MCF 10A (cell line): ENCODE results near the gene CTTN. TPM values are rescaled to one million over a fixed set of nuclear protein-coding genes. Genes with fewer than 3 reads are reported as not detected.

Experiments
- BruUV-seq: library from RNA; stranded (reverse); fragments of 400-500 nt; replicated peaks from 2 replicates; lab custom pipeline; 2021; lab: Mats Ljungman, UMichigan
- CTCF ChIA-PET: fragments of 300-600 bp; sonication (Branson Sonifier 250); formaldehyde crosslinking; extraction: SDS; loops from one replicate; lab custom pipeline; 2021; ENCODE audit warnings: antibody characterized with exemption, inconsistent platforms; lab: Yijun Ruan, JAX
- POLR2A ChIA-PET: fragments of 300-600, 350-650 bp; sonication (Branson Sonifier 250); formaldehyde crosslinking; extraction: SDS; loops from one replicate; lab custom pipeline; 2020; ENCODE audit warnings: antibody characterized with exemption, inconsistent platforms; lab: Yijun Ruan, JAX
- DNase-seq: peaks from one replicate; pipeline ENCODE4 v3.0.0-alpha.2; 2018; ENCODE audit not compliant: unreplicated experiment
- H3K27ac Mint-ChIP-seq: one replicate; pipeline ENCODE4 v1.8.0; 2022; ENCODE audit warnings: mild to moderate bottlenecking, low read depth, mixed read lengths; ENCODE audit not compliant: unreplicated experiment
- H3K27me3 Mint-ChIP-seq: one replicate; pipeline ENCODE4 v1.8.0; 2022; ENCODE audit warnings: mixed read lengths; ENCODE audit not compliant: insufficient read depth, unreplicated experiment
- H3K36me3 Mint-ChIP-seq: one replicate; pipeline ENCODE4 v1.8.0; 2022; ENCODE audit warnings: mild to moderate bottlenecking, moderate library complexity, mixed read lengths; ENCODE audit not compliant: insufficient read depth, unreplicated experiment
- H3K4me1 Mint-ChIP-seq: one replicate; pipeline ENCODE4 v1.8.0; 2022; ENCODE audit warnings: mixed read lengths; ENCODE audit not compliant: insufficient read depth, unreplicated experiment
- H3K4me3 Mint-ChIP-seq: one replicate; pipeline ENCODE4 v1.8.0; 2022; ENCODE audit warnings: mild to moderate bottlenecking, moderate library complexity, mixed read lengths; ENCODE audit not compliant: unreplicated experiment
- H3K9me3 Mint-ChIP-seq: one replicate; pipeline ENCODE4 v1.8.0; 2022; ENCODE audit warnings: mixed read lengths; ENCODE audit not compliant: unreplicated experiment
- CTCF ChIP-seq: fragments of 200-600 bp; IDR thresholded peaks from one replicate; pipeline ENCODE4 v1.8.0; 2022; ENCODE audit warnings: antibody characterized with exemption, mild to moderate bottlenecking; ENCODE audit not compliant: unreplicated experiment
- intact Hi-C: fragments of 100-400 bp; cut with micrococcal nuclease; formaldehyde crosslinking; loops from 2 replicates; pipeline ENCODE4 v1.14.1; 2022
- total RNA-seq: library from RNA; stranded (reverse); gene quantifications from 2 replicates; pipeline ENCODE4 v1.2.3, GENCODE V29; 2022

The CTTN gene
- total RNA-seq, 1 experiment from 2014 or later, result 264 TPM

DNA sequence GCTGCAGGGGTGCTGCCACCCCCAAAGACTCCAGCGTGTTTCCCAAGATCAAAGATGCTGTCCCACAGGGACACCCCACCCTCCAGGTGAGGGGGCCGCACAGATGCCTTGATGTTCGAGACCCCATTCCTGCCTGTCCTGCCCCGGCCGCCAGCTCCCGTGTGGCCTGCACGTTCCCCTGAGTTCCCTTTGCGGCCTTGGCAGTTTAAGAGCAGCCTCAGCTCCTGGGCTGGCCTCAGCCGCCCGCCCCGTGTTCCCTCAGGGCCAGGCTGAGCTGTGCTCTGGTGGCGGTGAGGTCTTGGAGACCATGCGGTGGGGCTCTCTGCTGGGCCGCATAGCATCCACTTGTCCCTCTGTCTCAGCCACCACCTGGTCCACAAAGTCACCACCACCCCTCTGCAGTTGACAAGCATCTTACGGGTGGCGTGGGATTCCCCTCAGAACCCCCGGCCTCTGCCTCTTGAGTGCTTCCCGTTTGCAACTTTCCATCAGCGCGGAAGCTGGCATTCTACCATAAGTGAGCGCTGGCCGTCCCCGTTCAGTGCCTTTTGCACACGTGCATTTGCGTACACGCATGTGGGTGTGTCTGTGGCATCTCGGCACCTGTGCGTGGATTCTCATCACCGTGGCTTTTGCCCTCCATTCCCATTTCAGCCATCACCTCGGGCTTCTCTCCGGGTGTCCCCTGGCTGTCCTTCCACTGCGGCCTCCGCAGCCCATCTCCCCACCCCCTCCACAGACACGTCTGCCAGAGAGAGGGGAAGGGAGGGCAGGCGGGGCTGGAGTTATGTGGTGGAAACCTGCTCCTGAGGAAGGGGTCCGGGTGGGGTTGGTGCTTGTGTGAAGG is 35.9 kb downstream of the CTTN start:
- CTCF ChIA-PET, result interaction anchor here (0.6 kb wide), 1 partner anchor 1533 kb away, joined by 4 read pairs; no protein-coding TSS in a partner anchor
- no peak for DNase-seq
- no peaks in the 10 kb centered on the region for H3K4me1 Mint-ChIP-seq
- no peaks in the 10 kb centered on the region for H3K9me3 Mint-ChIP-seq
- no peak overlapping the region for H3K4me3 Mint-ChIP-seq
- H3K27me3 Mint-ChIP-seq, result no peaks in the 10 kb centered on the region
- no peak for TF ChIP-seq CTCF
- intact Hi-C loops, result no loop called here
- H3K36me3 Mint-ChIP-seq, result peaks cover 70% of the 10 kb centered on the region
- H3K27ac Mint-ChIP-seq, result no peak overlapping the region
- BruUV-seq, result no TSS peak
- POLR2A ChIA-PET, result no interaction called here

GRCh38 chr11:70434813-70435278 is 36.5 kb downstream of the CTTN start:
- no peak for TF ChIP-seq CTCF
- intact Hi-C loops, result no loop called here
- Mint-ChIP-seq H3K4me3 (no peak overlapping the region), H3K36me3 (peaks cover 71% of the 10 kb centered on the region), H3K27me3 (no peaks in the 10 kb centered on the region), H3K9me3 (no peaks in the 10 kb centered on the region), H3K4me1 (no peaks in the 10 kb centered on the region), H3K27ac (no peak overlapping the region)
- DNase-seq, result no peak
- BruUV-seq, result no TSS peak
- ChIA-PET CTCF (interaction anchor here (0.6 kb wide), 1 partner anchor 19 kb away, joined by 4 read pairs; no protein-coding TSS in a partner anchor), POLR2A (no interaction called here)

- no peak overlapping the region for H3K27ac Mint-ChIP-seq
- no peak overlapping the region for H3K4me3 Mint-ChIP-seq
- TSS peak; percentile 74 for BruUV-seq
- H3K36me3 Mint-ChIP-seq, result peaks cover 71% of the 10 kb centered on the region
- no peak for DNase-seq
- no peaks in the 10 kb centered on the region for H3K9me3 Mint-ChIP-seq
- intact Hi-C loops, result no loop called here
- POLR2A ChIA-PET, result no interaction called here
- no peaks in the 10 kb centered on the region for H3K27me3 Mint-ChIP-seq
- TF ChIP-seq CTCF, result no peak
- H3K4me1 Mint-ChIP-seq, result no peaks in the 10 kb centered on the region
- CTCF ChIA-PET, result interaction anchor here (0.6 kb wide), 1 partner anchor 20 kb away, joined by 4 read pairs; no protein-coding TSS in a partner anchor
Measured at GRCh38 chr11:70435361-70435760, 37.0 kb downstream of the CTTN start.

- ChIA-PET POLR2A (no interaction called here), CTCF (interaction anchor here (0.7 kb wide), 1 partner anchor 63 kb away, joined by 3 read pairs; no protein-coding TSS in a partner anchor)
Measured at GRCh38 chr11:70435765-70436500, 37.6 kb downstream of the CTTN start.

More at GRCh38 chr11:70435765-70436500, 37.6 kb downstream of the CTTN start:
- no TSS peak for BruUV-seq
- no peaks in the 10 kb centered on the region for H3K4me1 Mint-ChIP-seq
- H3K9me3 Mint-ChIP-seq, result no peaks in the 10 kb centered on the region
- intact Hi-C loops, result no loop called here
- TF ChIP-seq CTCF, result no peak
- no peak overlapping the region for H3K4me3 Mint-ChIP-seq
- no peak overlapping the region for H3K27ac Mint-ChIP-seq
- H3K36me3 Mint-ChIP-seq, result peaks cover 65% of the 10 kb centered on the region
- no peaks in the 10 kb centered on the region for H3K27me3 Mint-ChIP-seq
- DNase-seq, result no peak
